ENCODE data around the gene MSI2. TPM values are rescaled to one million over a fixed set of nuclear protein-coding genes. Genes with fewer than 3 reads are reported as not detected.

The MSI2 gene
- total RNA-seq, 2 donors from 2014 or later, result 88.3 to 114 TPM

DNA sequence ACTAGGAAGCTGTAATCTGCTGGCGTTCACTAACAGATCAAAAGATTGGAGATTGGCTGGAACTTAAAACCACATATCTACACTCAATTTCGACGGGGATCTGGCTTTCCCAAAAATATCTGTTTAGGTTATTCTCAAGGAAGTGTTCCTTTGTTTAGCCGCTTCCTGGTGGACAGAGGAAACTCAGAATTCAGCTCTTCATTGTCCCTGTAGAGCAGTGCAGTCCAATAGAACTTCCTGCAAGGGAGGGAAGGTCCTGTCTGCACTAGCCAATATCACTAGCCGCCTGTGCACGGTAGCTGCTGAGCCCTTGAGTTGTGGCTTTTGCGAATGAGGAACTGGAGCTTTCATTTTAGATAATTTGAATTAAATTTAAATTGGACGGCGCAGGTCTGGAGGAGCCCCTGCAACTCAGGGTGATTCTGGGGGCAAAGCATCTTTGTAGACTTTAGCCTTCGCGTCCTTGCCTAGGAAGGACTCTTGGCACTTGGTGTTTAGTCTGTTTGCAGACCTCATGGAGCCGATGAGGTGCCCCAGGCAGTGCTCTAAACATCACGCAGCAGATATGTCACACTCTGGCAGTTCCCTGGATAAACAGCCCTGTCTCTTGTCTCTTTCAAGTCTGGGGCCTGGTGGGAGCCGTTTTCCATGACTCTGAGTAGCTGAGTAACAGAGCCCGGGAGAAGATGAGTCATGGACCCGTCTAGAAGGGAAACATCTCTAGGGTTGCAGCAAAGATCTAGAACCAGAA is 366.5 kb downstream of the MSI2 start:
- H3K27ac Mint-ChIP-seq, result peak overlapping the region; percentile 66
- no peaks in the 10 kb centered on the region for H3K27me3 ChIP-seq (ENCODE audit: control insufficient read depth, insufficient read depth, low read length, poor library complexity, severe bottlenecking)
- peaks cover 5% of the 10 kb centered on the region for H3K4me1 ChIP-seq (ENCODE audit: control insufficient read depth, insufficient read depth, low read length)
- no peak for DNase-seq
- H3K4me3 ChIP-seq (ENCODE audit: low read length), result no peak overlapping the region
- peaks cover 28% of the 10 kb centered on the region for H3K36me3 Mint-ChIP-seq (ENCODE audit: low read depth)
- peaks cover 4% of the 10 kb centered on the region for H3K36me3 ChIP-seq (ENCODE audit: control insufficient read depth, insufficient read depth, low read length)
- no peaks in the 10 kb centered on the region for H3K27me3 Mint-ChIP-seq (ENCODE audit: insufficient read depth)
- H3K27ac ChIP-seq (ENCODE audit: low read depth, low read length), result peak overlapping the region; percentile 16
- no peak for TF ChIP-seq CTCF (conservative IDR thresholded peaks at IDR 0.05)
- 90 to 93% methylated on average over 15 to 16 of the region's 16 CpGs for WGBS, 2 experiments (ENCODE audit: insufficient coverage in 1 of 2, insufficient read length in 1 of 2)
- no peaks in the 10 kb centered on the region for H3K9me3 Mint-ChIP-seq
- no peaks in the 10 kb centered on the region for H3K9me3 ChIP-seq (ENCODE audit: control insufficient read depth, low read length)
- peaks cover 14% of the 10 kb centered on the region for H3K4me1 Mint-ChIP-seq
- no peak overlapping the region for H3K9ac ChIP-seq (ENCODE audit: extremely low read depth, low read length, poor library complexity, severe bottlenecking)
- H3K4me3 Mint-ChIP-seq, result no peak overlapping the region

GRCh38 chr17:57623620-57624019 is 367.3 kb downstream of the MSI2 start:
- 95 to 96% methylated on average over 10 to 11 of the region's 11 CpGs for WGBS, 2 experiments (ENCODE audit: insufficient coverage in 1 of 2, insufficient read length in 1 of 2)
- no peaks in the 10 kb centered on the region for H3K9me3 ChIP-seq (ENCODE audit: control insufficient read depth, low read length)
- TF ChIP-seq CTCF (conservative IDR thresholded peaks at IDR 0.05), result no peak
- H3K36me3 Mint-ChIP-seq (ENCODE audit: low read depth), result peaks cover 34% of the 10 kb centered on the region
- no peak overlapping the region for H3K4me3 ChIP-seq (ENCODE audit: low read length)
- H3K4me1 ChIP-seq (ENCODE audit: control insufficient read depth, insufficient read depth, low read length), result peaks cover 5% of the 10 kb centered on the region
- peaks cover 14% of the 10 kb centered on the region for H3K4me1 Mint-ChIP-seq
- no peaks in the 10 kb centered on the region for H3K9me3 Mint-ChIP-seq
- no peak overlapping the region for H3K4me3 Mint-ChIP-seq
- peaks cover 7% of the 10 kb centered on the region for H3K36me3 ChIP-seq (ENCODE audit: control insufficient read depth, insufficient read depth, low read length)
- DNase-seq, result no peak
- H3K27me3 Mint-ChIP-seq (ENCODE audit: insufficient read depth), result no peaks in the 10 kb centered on the region
- peak overlapping the region; percentile 16 for H3K27ac ChIP-seq (ENCODE audit: low read depth, low read length)
- no peak overlapping the region for H3K27ac Mint-ChIP-seq
- H3K27me3 ChIP-seq (ENCODE audit: control insufficient read depth, insufficient read depth, low read length, poor library complexity, severe bottlenecking), result no peaks in the 10 kb centered on the region
- H3K9ac ChIP-seq (ENCODE audit: extremely low read depth, low read length, poor library complexity, severe bottlenecking), result no peak overlapping the region

GRCh38 chr17:57624386-57624785 is 368.1 kb downstream of the MSI2 start:
- peaks cover 5% of the 10 kb centered on the region for H3K4me1 ChIP-seq (ENCODE audit: control insufficient read depth, insufficient read depth, low read length)
- TF ChIP-seq CTCF (conservative IDR thresholded peaks at IDR 0.05), result no peak
- Mint-ChIP-seq H3K9me3 (no peaks in the 10 kb centered on the region), H3K27ac (no peak overlapping the region), H3K4me3 (no peak overlapping the region), H3K36me3 (ENCODE audit: low read depth) (peaks cover 30% of the 10 kb centered on the region), H3K4me1 (peaks cover 14% of the 10 kb centered on the region), H3K27me3 (ENCODE audit: insufficient read depth) (no peaks in the 10 kb centered on the region)
- H3K36me3 ChIP-seq (ENCODE audit: control insufficient read depth, insufficient read depth, low read length), result peaks cover 10% of the 10 kb centered on the region
- no peaks in the 10 kb centered on the region for H3K9me3 ChIP-seq (ENCODE audit: control insufficient read depth, low read length)
- no peak overlapping the region for H3K9ac ChIP-seq (ENCODE audit: extremely low read depth, low read length, poor library complexity, severe bottlenecking)
- DNase-seq, result no peak
- WGBS, 2 experiments (ENCODE audit: insufficient coverage in 1 of 2, insufficient read length in 1 of 2), result 95 to 98% methylated on average over 5 to 8 of the region's 8 CpGs
- H3K27me3 ChIP-seq (ENCODE audit: control insufficient read depth, insufficient read depth, low read length, poor library complexity, severe bottlenecking), result no peaks in the 10 kb centered on the region
- H3K4me3 ChIP-seq (ENCODE audit: low read length), result no peak overlapping the region
- no peak overlapping the region for H3K27ac ChIP-seq (ENCODE audit: low read depth, low read length)

All from endodermal cell (in vitro differentiated cells).